Mesenchymal stem cell (in vitro differentiated cells and primary cell): ENCODE results near the gene ATAD3A.

ENCODE experiments used
- DNase-seq: peaks from one replicate; pipeline ENCODE4 v3.0.0-alpha.2; 2013
- H2AFZ ChIP-seq: one replicate; pipeline ENCODE4 v1.6.1; 2013; ENCODE audit warnings: low read depth, mild to moderate bottlenecking, control low read depth, inconsistent platforms, low read length, moderate library complexity
- H2AK5ac ChIP-seq: 2 replicates; pipeline ENCODE4 v1.6.1; 2013; ENCODE audit warnings: low read length, moderate library complexity, mild to moderate bottlenecking, inconsistent platforms; ENCODE audit not compliant: severe bottlenecking
- H2BK120ac ChIP-seq: one replicate; pipeline ENCODE4 v1.6.1; 2013; ENCODE audit warnings: low read depth, mild to moderate bottlenecking, inconsistent platforms, low read length, moderate library complexity
- H2BK12ac ChIP-seq, 2 experiments: one replicate each; pipeline ENCODE4 v1.6.1; 2013; ENCODE audit warnings: inconsistent platforms in 2 of 2, low read length in 2 of 2, mild to moderate bottlenecking in 2 of 2, moderate library complexity in 2 of 2, control low read depth in 1 of 2
- H2BK15ac ChIP-seq: one replicate; pipeline ENCODE4 v1.6.1; 2013; ENCODE audit warnings: mild to moderate bottlenecking, low read depth, inconsistent platforms; ENCODE audit not compliant: poor library complexity, severe bottlenecking
- H2BK5ac ChIP-seq: 2 replicates; pipeline ENCODE4 v1.6.1; 2013; ENCODE audit warnings: low read depth, mild to moderate bottlenecking, low read length, control low read depth, inconsistent platforms; ENCODE audit not compliant: poor library complexity, severe bottlenecking
- H3K14ac ChIP-seq, 2 experiments: one replicate each; pipeline ENCODE4 v1.6.1; 2013; ENCODE audit warnings: inconsistent platforms in 2 of 2, low read length in 2 of 2, control low read depth in 1 of 2, mild to moderate bottlenecking in 1 of 2, moderate library complexity in 1 of 2
- H3K18ac ChIP-seq, 2 experiments: one replicate each; pipeline ENCODE4 v1.6.1; 2013; ENCODE audit warnings: inconsistent platforms in 2 of 2, low read length in 2 of 2, control low read depth in 1 of 2, low read depth in 1 of 2, mild to moderate bottlenecking in 1 of 2
- H3K23ac ChIP-seq, 2 experiments: one replicate each; pipeline ENCODE4 v1.6.1; 2013; ENCODE audit warnings: inconsistent platforms in 2 of 2, low read length in 2 of 2, mild to moderate bottlenecking in 2 of 2, moderate library complexity in 2 of 2, control low read depth in 1 of 2
- H3K27ac ChIP-seq: 2 replicates; pipeline ENCODE4 v1.5.1; 2013; ENCODE audit warnings: mild to moderate bottlenecking, moderate library complexity, low read length, control low read depth, inconsistent platforms; ENCODE audit not compliant: poor library complexity, severe bottlenecking
- H3K27me3 ChIP-seq, 2 experiments: 2 replicates each; pipeline versions ENCODE4 v1.6.1 to v1.7.0; 2013; ENCODE audit warnings: low read length in 2 of 2, mild to moderate bottlenecking in 2 of 2, moderate library complexity in 2 of 2, control low read depth in 1 of 2, inconsistent platforms in 1 of 2; ENCODE audit not compliant: control insufficient read depth in 1 of 2, insufficient read depth in 1 of 2
- H3K36me3 ChIP-seq, 2 experiments: 2 replicates each; pipeline versions ENCODE4 v1.6.1 to v1.7.0; 2013; ENCODE audit warnings: low read length in 2 of 2, control low read depth in 1 of 2, inconsistent platforms in 1 of 2, low read depth in 1 of 2, mild to moderate bottlenecking in 1 of 2; ENCODE audit not compliant: insufficient read depth in 2 of 2, control insufficient read depth in 1 of 2
- H3K4ac ChIP-seq, 2 experiments: one replicate each; pipeline ENCODE4 v1.6.1; 2013; ENCODE audit warnings: inconsistent platforms in 2 of 2, low read length in 2 of 2, mild to moderate bottlenecking in 2 of 2, moderate library complexity in 2 of 2, control low read depth in 1 of 2, low read depth in 1 of 2
- H3K4me1 ChIP-seq: 2 replicates; pipeline ENCODE4 v1.6.1; 2013; ENCODE audit warnings: low read depth, low read length, control low read depth; ENCODE audit not compliant: control insufficient read depth, insufficient read depth
- H3K4me2 ChIP-seq: 2 replicates; pipeline ENCODE4 v1.6.1; 2013; ENCODE audit warnings: low read length, mild to moderate bottlenecking, inconsistent platforms; ENCODE audit not compliant: poor library complexity, severe bottlenecking
- H3K4me3 ChIP-seq, 2 experiments: 2 replicates each; pipeline versions ENCODE4 v1.5.1 to v1.7.0; 2013; ENCODE audit warnings: low read length in 2 of 2, mild to moderate bottlenecking in 2 of 2, control low read depth in 1 of 2, low read depth in 1 of 2; ENCODE audit not compliant: insufficient read depth in 1 of 2
- H3K79me1 ChIP-seq: replicated peaks from 2 replicates; pipeline ENCODE4 v1.6.1; 2013; ENCODE audit warnings: mild to moderate bottlenecking, control low read depth, low read length, inconsistent platforms; ENCODE audit not compliant: poor library complexity, severe bottlenecking
- H3K9ac ChIP-seq: 2 replicates; pipeline ENCODE4 v1.7.0; 2013; ENCODE audit warnings: mild to moderate bottlenecking, low read length, moderate library complexity
- H3K9me3 ChIP-seq: 2 replicates; pipeline ENCODE4 v1.7.0; 2013; ENCODE audit warnings: mild to moderate bottlenecking, low read length; ENCODE audit not compliant: control insufficient read depth
- H4K8ac ChIP-seq: one replicate; pipeline ENCODE4 v1.6.1; 2013; ENCODE audit warnings: inconsistent platforms, mild to moderate bottlenecking, low read length, moderate library complexity
- H4K91ac ChIP-seq: one replicate; pipeline ENCODE4 v1.6.1; 2013; ENCODE audit warnings: mild to moderate bottlenecking, low read length, inconsistent platforms
- WGBS: methylation state at CpG from one replicate; pipeline ENCODE4 v1.1.7; 2013; ENCODE audit warnings: mixed read lengths; 5-methylcytosine and 5-hydroxymethylcytosine counted together

ATAD3A gene

GRCh38 chr1:1534401-1535154, 22.6 kb downstream of the ATAD3A start:
- Histone ChIP-seq H3K79me1 (peaks cover 33% of the 10 kb centered on the region), H2AFZ (no peak overlapping the region), H3K4me1 (peaks cover 19% of the 10 kb centered on the region), H3K9ac (no peak overlapping the region), H2AK5ac (no peak overlapping the region), H4K8ac (no peak overlapping the region), H2BK120ac (no peak overlapping the region), H2BK15ac (no peak overlapping the region), H3K18ac (no peak overlapping the region), H3K36me3 (peaks cover 31 to 84% of the 10 kb centered on the region in 2 experiments), H3K27me3 (no peaks in the 10 kb centered on the region), H2BK5ac (no peak overlapping the region), H3K23ac (no peak overlapping the region), H3K27ac (no peak overlapping the region), H3K4ac (no peak overlapping the region), H3K9me3 (peaks cover 15% of the 10 kb centered on the region), H3K4me2 (no peak overlapping the region), H3K4me3 (no peak overlapping the region), H4K91ac (no peak overlapping the region), H3K14ac (no peak overlapping the region), H2BK12ac (no peak overlapping the region)
- 93% methylated on average over 26 of the region's 31 CpGs for WGBS
- no peak for DNase-seq

- Histone ChIP-seq H3K79me1 (peaks cover 25% of the 10 kb centered on the region), H3K4me3 (no peak overlapping the region), H3K14ac (no peak overlapping the region), H3K4me1 (peaks cover 20% of the 10 kb centered on the region), H3K23ac (no peak overlapping the region), H3K36me3 (peaks cover 24 to 76% of the 10 kb centered on the region in 2 experiments), H3K9me3 (peaks cover 9% of the 10 kb centered on the region), H3K27ac (no peak overlapping the region), H2BK12ac (no peak overlapping the region), H4K8ac (no peak overlapping the region), H4K91ac (peak overlapping the region; percentile 29), H2AK5ac (no peak overlapping the region), H2BK120ac (no peak overlapping the region), H3K27me3 (no peaks in the 10 kb centered on the region), H2BK5ac (no peak overlapping the region), H3K18ac (no peak overlapping the region), H3K9ac (no peak overlapping the region), H3K4ac (no peak overlapping the region), H2AFZ (no peak overlapping the region), H3K4me2 (no peak overlapping the region), H2BK15ac (no peak overlapping the region)
- WGBS: 96% methylated on average over 66 of the region's 66 CpGs
- DNase-seq: no peak
These were observed 23.4 kb downstream of the ATAD3A start for GRCh38 chr1:1535201-1536018.

- Histone ChIP-seq H4K8ac (no peak overlapping the region), H2BK5ac (no peak overlapping the region), H3K18ac (no peak overlapping the region), H3K36me3 (peaks cover 25 to 76% of the 10 kb centered on the region in 2 experiments), H3K4me3 (no peak overlapping the region), H3K4me1 (peaks cover 28% of the 10 kb centered on the region), H2BK120ac (no peak overlapping the region), H3K9me3 (peaks cover 9% of the 10 kb centered on the region), H3K27ac (no peak overlapping the region), H3K23ac (no peak overlapping the region), H2AK5ac (no peak overlapping the region), H3K4me2 (no peak overlapping the region), H3K4ac (no peak overlapping the region), H3K27me3 (no peaks in the 10 kb centered on the region), H3K79me1 (peaks cover 25% of the 10 kb centered on the region), H2BK15ac (no peak overlapping the region), H2BK12ac (no peak overlapping the region), H4K91ac (no peak overlapping the region), H2AFZ (no peak overlapping the region), H3K14ac (no peak overlapping the region), H3K9ac (no peak overlapping the region)
- WGBS: 93% methylated on average over 48 of the region's 48 CpGs
- no peak for DNase-seq
These were observed 24.3 kb downstream of the ATAD3A start for GRCh38 chr1:1536019-1536937.
